GOT3 (cell line): ENCODE measurements around the gene BRMS1.
"Not testable (repeated sequence)": the region's sequence is repeated elsewhere in the genome, so short reads cannot be mapped to it uniquely, and the experiment has no call there.

Source experiments
- DNase-seq: peaks from one replicate; lab custom pipeline; 2025; ENCODE audit warnings: mixed read lengths; lab: John Stamatoyannopoulos, UW

The BRMS1 gene, protein sequence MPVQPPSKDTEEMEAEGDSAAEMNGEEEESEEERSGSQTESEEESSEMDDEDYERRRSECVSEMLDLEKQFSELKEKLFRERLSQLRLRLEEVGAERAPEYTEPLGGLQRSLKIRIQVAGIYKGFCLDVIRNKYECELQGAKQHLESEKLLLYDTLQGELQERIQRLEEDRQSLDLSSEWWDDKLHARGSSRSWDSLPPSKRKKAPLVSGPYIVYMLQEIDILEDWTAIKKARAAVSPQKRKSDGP

DNA sequence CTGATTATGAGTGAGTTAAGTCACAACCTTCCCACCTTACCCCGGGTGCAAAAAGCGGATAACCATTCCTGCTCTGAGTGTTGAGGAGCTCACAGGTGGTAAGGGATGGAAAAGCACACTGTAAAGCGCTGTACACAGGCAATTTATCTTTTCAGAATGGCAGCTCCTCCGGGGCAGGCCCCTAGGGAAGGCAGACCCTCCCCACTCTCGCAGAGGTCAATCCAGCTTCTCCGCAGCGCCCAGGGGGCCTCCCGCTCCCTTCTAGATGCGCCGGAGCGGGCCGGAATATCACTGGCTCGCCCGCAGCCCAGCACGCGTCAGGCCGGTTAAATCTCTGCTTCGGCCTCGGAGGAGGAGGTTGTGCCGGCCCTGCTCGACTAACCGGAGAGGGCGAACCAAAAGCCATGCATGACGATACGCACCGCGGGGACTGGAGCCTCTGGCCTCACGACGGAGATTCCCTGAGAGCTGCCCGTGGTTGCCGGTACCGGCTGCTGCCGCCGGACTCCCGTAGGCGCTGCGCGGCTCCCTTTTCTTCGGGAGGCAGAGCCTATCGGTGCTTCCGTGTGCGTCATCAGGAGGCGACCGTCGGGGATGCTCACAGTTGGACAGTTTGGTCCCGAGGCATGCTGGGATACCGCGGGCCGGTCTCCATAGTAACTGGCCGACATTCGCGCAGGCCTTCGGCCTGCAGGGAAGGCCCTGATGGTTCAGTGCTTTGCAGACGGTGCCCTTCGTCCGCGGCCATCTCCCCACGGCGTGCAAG lies at the start of gene BRMS1:
TSS of gene BRMS1 (minus strand) at position 555 of the 766 bp plus-strand sequence. CDS start 2,870 bp downstream, outside the sequence.
- DNase-seq = peak; percentile 87

DNA sequence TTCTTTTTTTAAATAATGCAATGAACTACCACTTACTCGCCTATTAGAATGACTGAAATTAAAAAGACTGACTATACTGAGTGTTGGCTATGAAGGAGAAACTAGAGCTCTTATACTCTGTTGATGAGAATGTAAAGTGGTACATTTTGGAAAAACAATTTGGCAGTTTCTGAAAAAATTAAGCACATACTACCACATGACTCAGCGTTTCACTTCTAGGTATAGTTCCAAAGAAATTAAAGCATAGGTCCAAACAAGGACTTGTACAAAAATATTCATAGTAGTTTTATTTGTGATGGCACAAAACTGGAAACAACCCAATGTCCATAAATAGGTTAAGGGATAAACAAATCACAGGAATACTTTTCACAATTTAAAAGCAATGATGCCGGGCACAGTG lies 49.0 kb upstream of the BRMS1 start:
- no peak for DNase-seq

DNA sequence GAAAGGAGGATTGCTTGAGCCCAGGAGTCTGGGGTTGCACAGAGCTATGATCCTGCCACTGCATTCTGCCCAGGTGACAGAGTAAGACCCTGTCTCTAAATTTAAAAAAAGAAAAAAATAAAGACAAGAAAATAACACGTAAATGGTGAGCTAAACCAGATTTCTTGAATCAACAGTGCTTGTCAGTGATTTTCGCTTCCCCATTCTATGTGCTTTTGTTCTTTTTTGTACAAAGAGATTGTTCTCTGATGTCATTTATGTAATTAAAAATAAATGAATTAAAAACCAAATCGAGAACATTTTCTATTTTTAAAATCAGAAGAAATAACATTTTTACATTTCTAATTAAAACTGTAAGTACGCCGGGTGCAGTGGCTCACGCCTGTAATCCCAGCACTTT lies 46.4 kb upstream of the BRMS1 start:
- DNase-seq = no peak

DNA sequence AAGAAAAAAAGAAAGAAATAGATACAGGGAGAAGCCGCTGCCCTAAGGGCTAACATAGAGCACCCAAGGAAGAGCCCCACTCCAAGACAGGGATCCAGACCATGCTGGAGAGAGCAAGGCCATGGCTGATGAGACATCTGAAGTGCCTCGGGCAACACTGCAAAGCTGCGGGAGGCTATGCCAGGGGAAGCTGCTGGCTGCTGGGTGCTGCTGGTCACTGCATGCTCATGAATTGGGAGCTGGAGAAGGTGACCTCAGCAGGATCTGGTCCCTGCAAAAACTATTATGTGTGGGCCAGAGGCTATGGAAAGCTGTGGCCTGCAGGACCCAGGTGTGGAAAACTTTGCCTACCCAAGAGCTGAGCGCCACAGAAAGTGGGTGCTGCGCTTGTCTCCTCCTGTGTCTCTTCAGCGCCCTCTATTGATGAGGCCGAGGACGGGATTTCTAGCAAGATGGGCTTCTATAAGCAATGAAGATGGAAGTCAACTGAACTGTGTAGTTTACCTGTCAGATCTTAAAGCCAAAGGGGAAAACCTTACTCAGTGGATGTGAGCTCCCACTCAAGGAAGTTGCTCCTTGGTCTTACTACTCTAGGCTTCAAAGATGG lies 44.0 kb upstream of the BRMS1 start:
- DNase-seq = peak; percentile 22

DNA sequence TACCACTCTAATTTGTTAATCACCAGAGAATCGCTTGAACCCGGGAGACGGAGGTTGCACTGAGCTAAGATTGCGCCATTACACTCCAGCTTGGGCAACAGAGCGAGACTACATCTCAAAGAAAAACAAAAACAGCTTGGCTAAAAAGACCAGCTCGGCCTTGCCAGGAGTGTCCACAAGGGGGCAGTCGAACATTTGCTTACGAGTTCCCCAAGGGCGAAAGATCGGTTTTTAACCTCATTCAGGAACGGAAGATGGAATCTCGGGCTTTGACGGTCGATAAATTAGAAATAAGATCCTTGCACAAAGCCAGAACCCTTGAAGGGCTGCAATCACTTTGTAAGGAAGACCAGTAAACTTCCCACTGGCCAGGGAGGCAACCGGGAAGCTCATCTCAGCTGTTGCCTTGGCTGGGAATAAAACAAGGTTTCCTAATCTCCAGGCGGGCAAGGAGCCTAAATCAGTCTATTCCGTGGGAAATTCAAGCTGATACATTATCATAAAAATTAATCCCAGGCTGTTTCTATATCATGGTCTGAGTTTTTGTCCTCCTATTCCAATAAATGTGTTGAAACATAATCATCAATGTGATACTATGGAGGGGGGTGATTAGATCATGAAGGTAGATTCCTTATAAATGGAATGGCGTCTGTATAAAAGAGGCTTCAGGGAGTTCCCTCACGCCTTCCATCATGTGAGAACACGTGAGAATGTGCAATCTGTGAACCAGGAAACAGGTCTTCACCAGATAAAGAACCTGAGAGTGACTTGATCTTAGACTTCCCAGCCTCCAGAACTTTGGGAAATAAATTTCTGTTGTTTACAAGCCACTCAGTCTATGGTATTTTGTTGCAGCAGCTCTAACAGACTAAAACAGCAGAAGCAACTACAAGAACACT lies 41.5 kb upstream of the BRMS1 start:
- DNase-seq = peak; percentile 58

DNA sequence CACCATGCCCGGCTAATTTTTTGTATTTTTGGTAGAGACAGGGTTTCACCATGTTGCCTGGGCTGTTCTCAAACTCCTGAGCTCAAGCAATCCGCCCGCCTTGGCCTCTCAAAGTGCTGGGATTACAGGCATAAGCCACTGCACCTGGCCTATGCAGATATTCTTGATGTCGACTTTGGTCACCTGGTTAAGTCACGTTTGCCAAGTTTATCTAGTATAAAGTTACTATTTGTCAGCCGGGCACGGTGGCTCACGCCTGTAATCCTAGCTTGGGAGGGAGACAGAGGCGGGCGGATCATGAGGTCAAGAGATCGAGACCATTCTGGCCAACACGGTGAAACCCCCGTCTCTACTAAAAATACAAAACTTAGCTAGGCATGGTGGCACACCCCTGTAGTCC lies 39.4 kb upstream of the BRMS1 start:
- not testable (repeated sequence) for DNase-seq

DNA sequence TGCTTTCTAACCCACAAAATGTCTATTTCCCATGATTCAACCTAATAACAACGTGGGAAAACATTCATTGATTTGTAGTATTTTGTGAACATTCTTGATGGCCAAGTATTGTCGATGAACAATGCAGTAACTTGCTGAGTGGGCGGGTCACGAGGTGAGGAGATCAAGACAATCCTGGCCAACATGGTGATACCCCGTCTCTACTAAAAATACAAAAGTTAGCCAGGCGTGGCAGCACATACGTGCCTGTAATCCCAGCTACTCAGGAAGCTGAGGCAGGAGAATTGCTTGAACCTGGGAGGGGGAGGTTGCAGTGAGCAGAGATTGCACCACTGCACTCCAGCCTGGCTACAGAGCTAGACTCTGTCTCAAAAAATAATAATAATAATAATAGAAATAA lies 35.4 kb upstream of the BRMS1 start:
- DNase-seq = not testable (repeated sequence)

DNA sequence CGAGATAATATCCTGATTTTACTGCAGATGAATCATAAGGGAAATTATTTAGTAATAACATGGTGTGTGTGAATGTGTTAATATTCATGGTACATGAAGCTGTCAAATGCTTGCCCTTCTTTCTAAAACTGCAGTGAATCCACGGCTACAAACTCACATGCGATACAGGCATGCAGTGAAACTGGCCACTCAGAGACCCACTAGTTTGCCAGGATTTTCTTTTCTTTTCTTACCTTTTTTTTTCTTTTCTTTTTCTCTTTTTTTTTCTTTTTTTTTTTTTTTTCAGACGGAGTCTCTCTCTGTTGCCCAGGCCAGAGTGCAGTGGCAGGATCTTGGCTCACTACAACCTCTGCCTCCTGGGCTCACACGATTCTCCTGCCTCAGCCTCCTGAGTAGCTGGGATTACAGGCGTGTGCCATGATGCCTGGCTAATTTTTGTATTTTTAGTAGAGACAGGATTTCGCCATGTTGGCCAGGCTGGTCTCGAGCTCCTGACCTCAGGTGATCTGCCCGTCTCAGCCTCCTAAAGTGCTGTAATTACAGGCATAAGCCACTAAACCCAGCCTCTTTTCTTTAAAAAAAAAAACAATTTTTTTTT lies 28.9 kb upstream of the BRMS1 start:
- not testable (repeated sequence) for DNase-seq

DNA sequence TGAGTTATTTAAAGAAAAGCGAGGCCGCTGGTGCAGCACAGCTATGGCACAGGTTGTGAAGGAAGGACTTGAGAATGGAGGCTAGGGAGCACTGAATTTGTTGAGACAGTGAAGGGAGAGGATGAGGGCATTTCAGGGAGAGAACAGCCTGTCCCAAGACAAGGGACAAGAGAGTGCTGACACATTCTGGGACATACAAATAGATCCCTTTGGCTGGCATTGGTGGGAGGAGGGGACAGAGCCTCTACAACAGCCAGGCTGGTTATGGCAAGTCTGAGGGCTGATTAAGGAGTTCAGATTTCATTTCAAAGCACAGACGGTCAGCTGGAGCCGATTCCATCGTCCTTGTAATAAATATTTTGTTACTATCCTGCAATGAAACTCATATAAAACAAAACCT lies 28.4 kb upstream of the BRMS1 start:
- no peak for DNase-seq

DNA sequence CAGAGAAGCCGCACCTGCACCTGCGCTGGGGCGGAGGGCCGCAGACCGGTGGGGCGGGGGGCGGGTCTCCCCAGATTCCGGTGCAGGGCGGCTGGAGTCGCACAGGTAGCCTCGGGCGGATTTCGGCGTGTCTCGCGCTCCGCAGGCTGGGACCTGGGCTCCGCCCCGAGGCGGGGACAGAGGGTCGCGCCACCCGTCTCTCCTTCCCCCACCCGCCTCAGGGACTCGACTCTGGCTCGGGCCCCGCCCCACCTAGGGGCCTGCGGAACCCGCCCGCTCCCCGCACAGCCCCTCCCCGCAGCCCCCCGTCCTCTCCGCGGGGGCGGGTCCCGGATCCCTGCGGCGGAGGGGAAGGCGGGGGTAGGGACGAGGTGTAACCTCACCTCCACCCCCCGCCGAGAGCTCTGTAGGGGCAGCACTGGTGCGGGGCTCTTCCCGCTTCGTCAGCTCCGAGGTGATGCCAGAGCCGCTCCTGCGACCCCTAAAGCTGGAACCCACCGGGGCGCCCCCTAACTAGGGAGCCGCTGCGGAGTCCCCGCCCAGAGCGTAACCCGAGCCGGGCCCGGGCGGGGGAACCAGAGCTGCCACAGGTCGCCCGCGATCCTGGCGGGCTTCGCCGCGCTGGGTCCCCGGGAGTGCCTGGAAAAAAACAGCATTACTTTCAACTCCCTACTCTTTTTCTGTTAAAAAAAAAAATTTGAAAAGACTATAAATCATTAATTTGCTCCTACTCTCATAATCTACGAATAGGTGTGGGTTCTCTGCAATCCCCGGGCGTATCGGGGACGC lies 26.9 kb upstream of the BRMS1 start, which contains the start of gene SLC29A2:
TSS of gene SLC29A2 (minus strand) at position 134 of the 789 bp plus-strand sequence. CDS start 169 bp downstream, outside the sequence.
- DNase-seq = no peak

DNA sequence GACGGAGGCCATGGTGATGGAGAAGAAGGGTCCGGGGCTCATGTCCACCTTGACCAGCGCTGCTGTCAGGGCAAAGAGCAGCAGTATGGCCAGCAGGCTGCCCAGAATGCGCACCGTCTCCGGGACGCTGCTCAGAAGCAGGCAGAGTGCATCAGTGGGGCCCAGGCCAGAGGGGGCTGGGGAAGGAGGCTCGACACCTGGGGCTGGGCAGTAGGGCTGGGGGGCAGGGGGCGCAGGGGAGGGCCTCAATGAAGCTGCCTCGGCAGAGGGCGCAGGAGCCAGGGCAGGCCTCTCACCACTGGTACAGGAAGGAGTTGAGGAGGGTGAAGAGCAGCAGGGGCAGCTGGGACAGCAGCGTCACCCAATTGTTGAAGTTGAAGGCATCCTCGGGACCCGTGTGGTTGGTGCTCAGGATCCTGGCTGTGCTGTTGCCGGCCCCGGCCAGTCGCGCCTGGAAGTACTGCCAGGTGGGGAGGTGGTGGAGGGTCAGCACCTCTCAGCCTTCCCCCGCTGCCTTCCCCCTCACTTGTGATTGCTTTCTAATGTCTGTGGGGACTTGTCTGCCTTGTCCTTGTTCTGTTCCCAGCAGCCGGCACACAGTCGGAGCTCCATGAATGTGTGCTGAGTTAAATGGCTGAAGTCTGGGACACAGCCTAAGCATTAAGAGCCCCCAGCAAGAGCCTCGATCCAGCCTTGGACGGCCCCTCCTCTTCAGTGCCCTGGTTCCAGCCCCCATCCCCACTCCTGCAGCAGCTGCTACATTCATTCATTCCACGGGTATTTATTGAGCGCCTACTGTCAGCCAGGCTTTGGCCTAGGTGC lies 24.4 kb upstream of the BRMS1 start:
- DNase-seq = no peak

DNA sequence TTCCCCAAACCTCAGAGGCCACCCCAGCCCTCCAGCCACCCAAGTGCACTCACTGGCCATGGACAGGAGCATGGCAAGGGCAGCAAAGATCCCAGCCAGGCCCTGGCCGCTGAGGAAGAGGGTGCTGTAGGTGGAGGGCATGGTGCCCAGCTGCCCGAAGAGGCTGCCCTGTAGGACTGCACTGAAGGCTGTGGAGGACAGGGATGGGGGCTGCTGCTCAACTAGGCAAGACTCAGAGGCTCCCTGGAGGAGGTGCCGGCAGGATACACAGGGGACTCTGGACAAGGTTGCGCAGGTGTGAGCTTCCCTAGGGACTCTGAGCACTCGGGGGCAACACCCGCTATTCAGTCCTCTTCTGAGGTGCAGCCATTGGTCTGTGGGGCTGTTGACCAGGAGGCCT lies 23.6 kb upstream of the BRMS1 start:
- no peak for DNase-seq

DNA sequence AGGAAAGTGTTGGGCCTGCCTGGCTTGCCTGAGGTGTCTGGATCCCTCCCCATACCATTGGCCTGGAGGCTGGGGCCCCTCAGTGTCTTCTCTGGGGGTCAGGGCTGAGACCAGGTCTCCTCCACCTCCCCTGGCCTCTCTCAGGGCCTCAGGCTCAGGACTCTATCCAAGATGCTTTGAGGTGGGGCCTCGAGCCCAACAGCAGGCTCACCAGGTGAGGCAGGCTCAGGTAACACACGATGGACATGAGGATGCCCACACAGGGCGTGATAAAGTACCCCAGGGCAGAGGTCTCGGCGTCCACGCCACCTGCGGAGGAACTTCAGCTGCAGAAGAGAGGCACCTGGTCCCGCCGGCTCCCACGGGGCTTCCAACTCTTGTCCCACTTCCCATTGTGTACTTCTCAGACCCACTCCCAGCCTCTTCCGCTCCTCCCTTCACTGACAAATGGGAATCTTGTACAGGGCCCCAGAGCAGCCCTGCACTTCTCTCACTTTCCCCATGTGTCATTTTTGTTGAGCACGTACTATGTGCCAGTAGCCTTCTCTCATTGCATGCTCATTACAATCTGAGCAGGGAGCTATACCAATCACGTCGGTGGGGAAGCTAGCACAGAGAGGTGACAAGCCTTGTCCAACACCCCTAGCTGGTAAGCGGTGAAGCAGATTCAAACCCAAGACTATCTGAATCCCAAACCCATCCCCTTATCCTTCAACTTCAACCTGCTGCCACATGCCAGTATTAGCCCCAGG lies 22.8 kb upstream of the BRMS1 start:
- no peak for DNase-seq

DNA sequence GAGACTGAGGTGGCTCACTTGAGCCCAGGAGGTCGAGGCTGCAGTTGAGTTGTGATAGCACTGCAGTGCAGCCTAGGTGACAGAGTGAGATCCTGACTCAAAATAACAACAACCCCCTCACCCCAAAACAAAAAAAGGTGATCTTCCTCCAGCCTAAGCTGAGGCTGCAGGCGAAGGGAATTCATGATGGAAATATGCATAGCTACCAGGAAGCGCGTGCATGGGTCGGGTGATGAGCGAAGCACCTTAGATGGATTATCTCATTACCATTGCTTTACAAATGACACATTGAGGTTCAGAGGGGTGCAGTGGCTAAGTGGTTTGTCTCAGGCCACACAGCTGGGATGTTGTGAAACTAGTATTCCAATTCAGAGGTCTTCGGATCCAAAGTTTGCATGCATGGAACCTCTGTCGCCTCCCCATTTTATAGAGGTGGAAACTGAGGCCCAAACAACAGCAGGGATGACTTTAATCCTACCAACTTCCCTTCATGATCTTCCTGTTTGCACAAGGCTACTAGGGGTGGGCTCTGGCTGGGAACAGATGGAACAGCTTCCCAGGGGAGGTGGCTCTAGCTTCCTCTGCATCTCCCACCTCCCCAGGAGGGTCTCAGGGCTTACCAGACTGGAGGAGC lies 22.1 kb upstream of the BRMS1 start:
- no peak for DNase-seq

DNA sequence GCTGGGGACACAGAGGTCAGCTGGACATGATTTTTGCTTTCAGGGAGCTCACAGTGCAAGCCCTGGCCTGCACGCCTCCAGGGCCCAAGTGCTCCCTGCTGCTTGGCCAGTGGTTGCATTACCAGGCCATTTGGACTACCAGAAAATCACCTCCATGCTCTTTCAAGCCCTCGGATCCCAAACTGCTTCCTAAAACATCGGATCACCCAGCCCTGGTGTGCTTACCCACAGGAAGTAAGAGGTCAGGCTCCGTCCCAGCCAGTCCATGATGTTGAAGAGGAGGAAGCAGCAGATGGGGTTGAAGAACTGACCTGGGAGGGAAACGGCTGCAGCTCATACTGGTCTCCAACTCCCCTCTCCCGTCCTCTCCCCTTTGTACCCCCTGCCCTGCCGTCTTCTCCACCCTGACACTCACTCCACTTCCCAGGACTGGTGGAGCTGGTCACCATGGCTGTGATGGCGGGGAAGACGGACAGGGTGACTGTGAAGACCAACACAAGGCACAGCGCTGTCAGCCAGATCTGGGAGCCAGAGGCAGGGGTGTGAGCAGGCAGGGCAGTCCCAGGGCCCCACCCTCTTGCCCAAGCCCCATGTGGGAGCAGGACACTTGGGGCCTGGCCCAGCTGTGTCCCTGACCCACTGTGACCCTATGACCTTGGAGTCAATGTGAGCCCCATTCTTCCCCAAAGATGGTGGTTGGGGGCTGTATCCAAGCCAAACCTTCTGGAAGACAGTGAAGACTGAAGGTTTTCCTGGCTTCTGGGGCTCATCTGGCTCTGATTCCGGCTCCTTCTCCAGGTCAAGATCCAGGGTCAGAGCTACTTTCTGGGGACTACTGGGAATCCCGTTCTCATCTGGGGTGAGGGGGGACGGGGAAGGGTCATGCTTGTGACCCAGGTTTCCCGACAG lies 21.1 kb upstream of the BRMS1 start:
- DNase-seq = no peak

DNA sequence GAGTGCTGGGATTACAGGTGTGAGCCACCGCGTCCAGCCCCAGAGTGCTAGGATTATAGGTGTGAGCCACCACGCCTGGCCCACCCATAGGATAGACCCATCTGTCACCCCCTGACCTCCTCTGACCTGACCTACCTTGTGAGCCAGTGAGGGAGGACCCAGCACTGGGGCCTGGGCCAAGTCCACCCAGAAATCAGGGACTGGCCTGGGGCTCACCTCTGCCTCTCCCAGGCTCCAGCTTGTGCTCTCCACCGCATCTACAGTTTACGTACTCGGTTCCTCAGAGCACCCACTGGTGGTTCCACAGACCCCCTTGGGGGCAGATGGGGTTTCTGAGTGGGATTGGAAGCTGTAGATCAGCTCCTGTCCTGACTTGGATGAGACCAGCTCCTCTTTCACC lies 20.3 kb upstream of the BRMS1 start:
- DNase-seq = no peak

DNA sequence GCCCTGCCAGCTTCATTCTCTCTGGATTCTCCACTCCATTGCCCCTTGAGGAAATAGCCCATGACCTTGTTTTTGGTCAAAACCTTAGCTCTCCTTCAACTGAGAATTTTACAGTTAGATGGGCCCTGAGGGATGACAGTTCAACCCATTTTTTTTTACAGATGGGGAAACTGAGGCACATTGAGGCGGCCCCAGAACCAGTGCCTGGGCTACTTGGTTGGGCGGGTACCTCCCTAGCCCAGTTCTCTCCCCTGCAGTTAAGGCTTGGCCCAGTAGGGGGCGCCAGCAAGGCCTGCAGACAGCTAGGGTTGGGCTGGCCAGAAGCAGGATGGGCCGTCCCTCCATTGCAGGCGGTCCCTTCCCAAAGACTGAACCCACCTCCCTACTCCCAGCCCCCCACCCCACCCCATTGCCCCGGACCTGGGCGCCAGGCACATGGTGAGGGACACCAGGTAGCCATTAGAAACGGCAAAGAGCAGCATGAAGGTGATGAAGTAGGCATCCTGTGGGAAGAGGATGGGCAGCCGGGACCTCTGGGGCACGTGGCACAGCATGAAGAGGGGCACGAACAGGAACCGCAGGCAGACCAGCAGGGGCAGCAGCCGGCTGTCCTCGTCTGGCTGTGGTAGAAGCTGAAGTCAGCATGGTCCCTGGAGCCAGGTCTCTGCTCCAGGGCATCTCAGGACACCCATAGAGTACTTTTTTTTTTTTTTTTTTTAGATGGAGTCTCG lies 19.1 kb upstream of the BRMS1 start:
- DNase-seq = no peak
